ENCODE measurements around the gene PRR14L. TPM values are rescaled to one million over a fixed set of nuclear protein-coding genes. Genes with fewer than 3 reads are reported as not detected.

Gene PRR14L
- total RNA-seq, 3 donors from 2014 or later, result 61.7 to 64.6 (median 63.5) TPM

DNA sequence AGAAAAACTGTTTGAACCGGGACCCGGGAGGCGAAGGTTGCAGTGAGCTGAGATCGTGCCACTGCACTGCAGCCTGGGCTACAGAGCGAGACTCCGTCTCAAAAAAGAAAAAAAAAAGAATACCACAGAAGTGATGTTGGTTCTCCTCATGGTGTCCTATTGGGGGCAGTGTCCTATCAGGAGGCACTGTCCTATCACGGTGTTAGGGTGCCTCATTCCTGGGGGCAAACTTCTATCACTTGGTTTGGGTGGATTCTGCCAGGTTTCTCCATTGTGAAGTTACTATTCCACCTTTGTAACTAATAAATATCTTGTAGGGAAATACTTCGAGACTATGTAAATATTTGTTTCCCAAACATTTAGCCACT is 19.6 kb downstream of the PRR14L start:
- no peak overlapping the region for H3K4me3 ChIP-seq
- H3K9me3 ChIP-seq, result no peaks in the 10 kb centered on the region
- H3K36me3 ChIP-seq (ENCODE audit: low read depth), result no peaks in the 10 kb centered on the region
- ATAC-seq, result no peak
- no peak for DNase-seq
- TF ChIP-seq, protein P1, sequence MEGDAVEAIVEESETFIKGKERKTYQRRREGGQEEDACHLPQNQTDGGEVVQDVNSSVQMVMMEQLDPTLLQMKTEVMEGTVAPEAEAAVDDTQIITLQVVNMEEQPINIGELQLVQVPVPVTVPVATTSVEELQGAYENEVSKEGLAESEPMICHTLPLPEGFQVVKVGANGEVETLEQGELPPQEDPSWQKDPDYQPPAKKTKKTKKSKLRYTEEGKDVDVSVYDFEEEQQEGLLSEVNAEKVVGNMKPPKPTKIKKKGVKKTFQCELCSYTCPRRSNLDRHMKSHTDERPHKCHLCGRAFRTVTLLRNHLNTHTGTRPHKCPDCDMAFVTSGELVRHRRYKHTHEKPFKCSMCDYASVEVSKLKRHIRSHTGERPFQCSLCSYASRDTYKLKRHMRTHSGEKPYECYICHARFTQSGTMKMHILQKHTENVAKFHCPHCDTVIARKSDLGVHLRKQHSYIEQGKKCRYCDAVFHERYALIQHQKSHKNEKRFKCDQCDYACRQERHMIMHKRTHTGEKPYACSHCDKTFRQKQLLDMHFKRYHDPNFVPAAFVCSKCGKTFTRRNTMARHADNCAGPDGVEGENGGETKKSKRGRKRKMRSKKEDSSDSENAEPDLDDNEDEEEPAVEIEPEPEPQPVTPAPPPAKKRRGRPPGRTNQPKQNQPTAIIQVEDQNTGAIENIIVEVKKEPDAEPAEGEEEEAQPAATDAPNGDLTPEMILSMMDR (IDR thresholded peaks at IDR 0.05), result no peak
- intact Hi-C loops (cut with DNase I, micrococcal nuclease), result no loop called here
- H3K4me1 ChIP-seq (ENCODE audit: low read depth), result peaks cover 13% of the 10 kb centered on the region

DNA sequence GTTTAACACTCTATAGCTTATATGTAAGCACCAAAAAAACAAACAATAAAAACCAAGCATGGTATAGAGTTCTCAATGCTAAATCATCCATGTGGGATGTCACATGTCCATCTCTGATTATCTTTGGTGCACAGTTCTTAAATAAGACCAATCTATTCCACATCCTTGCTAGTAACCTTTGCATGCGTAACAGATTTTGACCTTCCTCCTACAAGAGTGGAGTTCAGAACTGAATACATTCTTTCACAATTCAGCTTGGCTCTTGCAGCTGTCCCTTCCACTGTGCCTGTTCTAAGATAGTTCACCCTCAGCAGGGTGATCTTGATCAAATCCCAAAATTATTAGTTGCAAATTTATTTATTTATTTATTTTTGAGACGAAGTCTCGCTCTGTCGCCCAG is 21.1 kb downstream of the PRR14L start:
- no peak for ATAC-seq
- Histone ChIP-seq H3K36me3 (ENCODE audit: low read depth) (no peaks in the 10 kb centered on the region), H3K9me3 (no peaks in the 10 kb centered on the region), H3K4me1 (ENCODE audit: low read depth) (peaks cover 13% of the 10 kb centered on the region), H3K4me3 (no peak overlapping the region)
- TF ChIP-seq, protein P1 (IDR thresholded peaks at IDR 0.05), result no peak
- intact Hi-C loops (cut with DNase I, micrococcal nuclease), result no loop called here
- no peak for DNase-seq

DNA sequence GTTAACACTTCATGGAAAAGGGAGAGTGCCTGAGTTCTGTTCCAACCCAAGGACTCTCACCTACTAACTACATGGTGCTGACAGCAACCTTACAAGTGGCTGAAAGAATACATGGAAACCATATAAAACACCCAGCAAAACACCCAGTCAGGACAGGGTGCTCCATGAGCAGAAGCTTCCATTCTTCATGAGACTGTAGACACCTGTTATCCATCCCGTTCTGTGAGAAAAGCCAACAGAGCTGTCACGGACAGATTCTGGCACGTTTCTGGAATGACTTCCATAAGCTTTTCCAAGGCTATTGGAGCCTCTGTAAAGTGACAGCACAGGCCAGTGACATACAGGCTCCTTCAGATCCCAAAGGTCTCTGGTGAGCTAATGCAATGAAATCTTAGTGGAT is 23.2 kb downstream of the PRR14L start:
- DNase-seq, result no peak
- Histone ChIP-seq H3K4me3 (no peak overlapping the region), H3K4me1 (ENCODE audit: low read depth) (peaks cover 2% of the 10 kb centered on the region), H3K36me3 (ENCODE audit: low read depth) (no peaks in the 10 kb centered on the region), H3K9me3 (no peaks in the 10 kb centered on the region)
- intact Hi-C loops (cut with DNase I, micrococcal nuclease), result no loop called here
- TF ChIP-seq, protein P1 (IDR thresholded peaks at IDR 0.05), result no peak
- no peak for ATAC-seq

DNA sequence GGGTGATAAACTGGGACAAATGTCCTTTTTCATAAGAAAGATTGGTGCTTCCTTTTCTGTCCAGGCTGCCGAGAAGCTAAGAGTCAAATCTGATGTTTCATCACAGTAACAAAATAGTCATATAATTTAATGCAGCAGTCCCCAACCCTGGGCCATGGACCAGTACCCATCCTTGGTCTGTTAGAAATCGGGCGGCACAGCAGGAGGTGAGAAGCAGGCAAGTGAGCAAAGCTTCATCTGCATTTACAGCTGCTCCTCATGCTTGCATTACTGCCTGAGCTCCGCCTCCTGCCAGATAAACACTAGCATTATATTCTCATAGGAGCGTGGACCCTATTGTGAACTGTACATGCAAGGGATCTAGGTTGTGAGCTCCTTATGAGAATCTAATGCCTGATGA is 26.2 kb downstream of the PRR14L start:
- no peak overlapping the region for H3K4me3 ChIP-seq
- H3K9me3 ChIP-seq, result no peaks in the 10 kb centered on the region
- H3K4me1 ChIP-seq (ENCODE audit: low read depth), result no peaks in the 10 kb centered on the region
- H3K36me3 ChIP-seq (ENCODE audit: low read depth), result no peaks in the 10 kb centered on the region
- ATAC-seq (no peak), DNase-seq (no peak)
- intact Hi-C loops (cut with DNase I, micrococcal nuclease), result no loop called here
- TF ChIP-seq, protein P1 (IDR thresholded peaks at IDR 0.05), result no peak

DNA sequence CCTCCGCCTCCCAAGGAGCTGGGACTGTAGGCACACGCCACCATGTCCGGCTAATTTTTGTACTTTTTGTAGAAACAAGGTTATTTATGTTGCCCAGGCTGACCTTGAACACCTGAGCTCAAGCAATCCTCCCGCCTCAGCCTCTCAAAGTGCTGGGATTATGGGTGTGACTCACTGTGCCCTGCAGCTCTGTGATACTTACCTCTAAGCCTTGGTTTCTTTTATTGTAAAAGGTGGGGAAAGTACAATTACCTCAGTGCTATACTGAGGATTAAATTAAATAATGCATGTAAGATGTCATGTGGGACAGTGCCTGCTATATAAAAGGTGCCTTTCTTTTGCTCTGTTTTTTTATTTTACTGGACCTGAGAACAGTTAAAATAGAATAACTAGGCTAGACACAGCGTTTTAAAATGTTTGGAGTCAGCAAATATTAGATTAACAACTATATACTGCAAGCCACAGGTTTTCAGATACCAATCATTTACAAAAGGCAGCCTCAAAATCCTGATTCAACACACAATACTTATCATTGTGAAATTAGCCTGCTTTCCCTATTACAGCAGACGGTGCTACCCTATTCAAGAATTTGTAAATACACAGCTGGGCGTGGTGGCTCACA is 30.0 kb downstream of the PRR14L start:
- ATAC-seq (peak; percentile 67), DNase-seq (no peak)
- no peaks in the 10 kb centered on the region for H3K4me1 ChIP-seq (ENCODE audit: low read depth)
- H3K4me3 ChIP-seq, result no peak overlapping the region
- no peaks in the 10 kb centered on the region for H3K9me3 ChIP-seq
- H3K36me3 ChIP-seq (ENCODE audit: low read depth), result peaks cover 4% of the 10 kb centered on the region
- TF ChIP-seq, protein P1 (IDR thresholded peaks at IDR 0.05), result no peak
- intact Hi-C loops (cut with DNase I, micrococcal nuclease), result no loop called here
